HepG2 (cell line): ENCODE measurements around the gene OR2V2. TPM values are rescaled to one million over a fixed set of nuclear protein-coding genes. Genes with fewer than 3 reads are reported as not detected.

Experiments
- ARNT ChIP-seq: fragments of 450-650 bp; IDR thresholded peaks from 2 replicates; pipeline ENCODE4 v1.6.1; 2017
- ATF7 ChIP-seq, 2 experiments: fragments of 450-650 bp in 1 of 2; sonication (generic) in 1 of 2; formaldehyde crosslinking in 1 of 2; IDR thresholded peaks; 2 replicates each; pipeline versions ENCODE4 v1.4.0 to v1.6.1; 2016 to 2020; ENCODE audit warnings: antibody characterized with exemption in 1 of 2, mild to moderate bottlenecking in 1 of 2, missing genetic modification reagents in 1 of 2
- CTCF ChIP-seq: sonication (generic); formaldehyde crosslinking; IDR thresholded peaks from 2 replicates; pipeline ENCODE4 v1.5.0; 2020; ENCODE audit warnings: mild to moderate bottlenecking, missing genetic modification reagents, moderate library complexity
- EED ChIP-seq: sonication (generic); formaldehyde crosslinking; IDR thresholded peaks from 2 replicates; pipeline ENCODE4 v1.5.0; 2020; ENCODE audit warnings: mild to moderate bottlenecking, missing genetic modification reagents
- EHMT2 ChIP-seq: fragments of 200-600 bp; sonication (generic); IDR thresholded peaks from 2 replicates; pipeline ENCODE4 v1.7.0; 2017; ENCODE audit warnings: antibody characterized with exemption, low read depth, low read length, borderline replicate concordance
- FOXC1 ChIP-seq: sonication (generic); formaldehyde crosslinking; IDR thresholded peaks from 2 replicates; pipeline ENCODE4 v1.8.0; 2022; ENCODE audit warnings: mild to moderate bottlenecking, missing genetic modification reagents, borderline replicate concordance
- FUBP1 ChIP-seq: sonication (generic); formaldehyde crosslinking; IDR thresholded peaks from 2 replicates; pipeline ENCODE4 v1.5.1; 2020; ENCODE audit warnings: missing genetic modification reagents, mild to moderate bottlenecking, borderline replicate concordance
- HIVEP1 ChIP-seq: sonication (generic); formaldehyde crosslinking; IDR thresholded peaks from 2 replicates; pipeline ENCODE4 v1.4.0; 2020; ENCODE audit warnings: mild to moderate bottlenecking, missing genetic modification reagents
- HNRNPH1 ChIP-seq: fragments of 200-400 bp; formaldehyde crosslinking; optimal IDR thresholded peaks from 2 replicates; pipeline ENCODE3; 2017; ENCODE audit warnings: mild to moderate bottlenecking, low read depth, low read length
- PAX8 ChIP-seq: sonication (generic); formaldehyde crosslinking; IDR thresholded peaks from 2 replicates; pipeline ENCODE4 v1.8.0; 2022; ENCODE audit warnings: mild to moderate bottlenecking, missing genetic modification reagents, borderline replicate concordance
- PHF20 ChIP-seq: sonication (generic); formaldehyde crosslinking; IDR thresholded peaks from 2 replicates; pipeline ENCODE4 v1.5.0; 2020; ENCODE audit warnings: mild to moderate bottlenecking, missing genetic modification reagents
- THAP9 ChIP-seq: sonication (generic); formaldehyde crosslinking; IDR thresholded peaks from 2 replicates; pipeline ENCODE4; 2020; ENCODE audit warnings: missing genetic modification reagents, mild to moderate bottlenecking, borderline replicate concordance
- UBTF ChIP-seq: sonication (generic); formaldehyde crosslinking; IDR thresholded peaks from 2 replicates; pipeline ENCODE4 v1.4.0; 2020; ENCODE audit warnings: mild to moderate bottlenecking, missing genetic modification reagents
- ZNF441 ChIP-seq: sonication (generic); formaldehyde crosslinking; IDR thresholded peaks from 2 replicates; pipeline ENCODE4 v1.7.0; 2021; ENCODE audit warnings: missing genetic modification reagents, borderline replicate concordance
- ZNF546 ChIP-seq: sonication (generic); formaldehyde crosslinking; conservative IDR thresholded peaks from 2 replicates; pipeline ENCODE4 v1.8.1; 2023; ENCODE audit warnings: mild to moderate bottlenecking, missing genetic modification reagents
- ZNF574 ChIP-seq: sonication (generic); formaldehyde crosslinking; IDR thresholded peaks from 2 replicates; pipeline ENCODE4 v1.4.0; 2020; ENCODE audit warnings: missing genetic modification reagents
- polyA plus RNA-seq, 8 experiments: library from polyadenylated mRNA; depleted of rRNA in 3 of 8; stranded (reverse) in 7 of 8; unstranded in 1 of 8; fragments of >200 nt; fragmentation: Illumina TruSeq in 4 of 8; extraction: Trizol in 4 of 8; gene quantifications; 2 replicates each; pipeline versions ENCODE4 v1.2.1 to v1.2.3, GENCODE V29; 2011 to 2016; ENCODE audit warnings: low read depth in 4 of 8, missing spikeins in 1 of 8, mixed read lengths in 1 of 8; ENCODE audit not compliant: insufficient read depth in 1 of 8
- total RNA-seq, 5 experiments: library from RNA; depleted of rRNA; stranded (reverse); fragments of >200 nt; fragmentation: Illumina TruSeq; extraction: Trizol; gene quantifications; 2 replicates each; pipeline ENCODE4 v1.2.3, GENCODE V29; 2016; ENCODE audit warnings: low read depth in 1 of 5

The OR2V2 gene
- total and polyA plus RNA-seq, 2 of the 13 experiments (the other 11 are each of a cell fraction or from before 2014, with no cell fraction given): not detected

GRCh38 chr5:181181650-181182565 lies 34.5 kb downstream of the OR2V2 start (continued):
- TF ChIP-seq EED: no peak
- no peak for TF ChIP-seq PAX8
- peak; percentile 78 for TF ChIP-seq ZNF574 (CRISPR knock-in tag)
- no peak for TF ChIP-seq EHMT2
- TF ChIP-seq ATF7 (IDR thresholded peaks at IDR 0.05): no peak
- TF ChIP-seq ATF7 (CRISPR knock-in tag; IDR thresholded peaks at IDR 0.05): no peak
- no peak for TF ChIP-seq ZNF441 (CRISPR knock-in tag)
- TF ChIP-seq UBTF (CRISPR knock-in tag): peak; percentile 52; the same call in 1 of the 2 replicates
- TF ChIP-seq THAP9 (CRISPR knock-in tag): no peak
- TF ChIP-seq PHF20 (CRISPR knock-in tag): no peak
- no peak for TF ChIP-seq FUBP1
- TF ChIP-seq FOXC1: no peak
- no peak for TF ChIP-seq ZNF546 (CRISPR knock-in tag)
- no peak for TF ChIP-seq ARNT
- TF ChIP-seq CTCF (CRISPR knock-in tag): peak; percentile 95
- no peak for TF ChIP-seq HIVEP1
- TF ChIP-seq HNRNPH1: no peak
